Mesenchymal stem cell (in vitro differentiated cells and primary cell): ENCODE results near the gene C12orf43.

ENCODE experiments used
- DNase-seq: peaks from one replicate; pipeline ENCODE4 v3.0.0-alpha.2; 2013
- H2AFZ ChIP-seq: one replicate; pipeline ENCODE4 v1.6.1; 2013; ENCODE audit warnings: low read depth, mild to moderate bottlenecking, control low read depth, inconsistent platforms, low read length, moderate library complexity
- H2AK5ac ChIP-seq: 2 replicates; pipeline ENCODE4 v1.6.1; 2013; ENCODE audit warnings: low read length, moderate library complexity, mild to moderate bottlenecking, inconsistent platforms; ENCODE audit not compliant: severe bottlenecking
- H2BK120ac ChIP-seq: one replicate; pipeline ENCODE4 v1.6.1; 2013; ENCODE audit warnings: low read depth, mild to moderate bottlenecking, inconsistent platforms, low read length, moderate library complexity
- H2BK12ac ChIP-seq, 2 experiments: one replicate each; pipeline ENCODE4 v1.6.1; 2013; ENCODE audit warnings: inconsistent platforms in 2 of 2, low read length in 2 of 2, mild to moderate bottlenecking in 2 of 2, moderate library complexity in 2 of 2, control low read depth in 1 of 2
- H2BK15ac ChIP-seq: one replicate; pipeline ENCODE4 v1.6.1; 2013; ENCODE audit warnings: mild to moderate bottlenecking, low read depth, inconsistent platforms; ENCODE audit not compliant: poor library complexity, severe bottlenecking
- H2BK5ac ChIP-seq: 2 replicates; pipeline ENCODE4 v1.6.1; 2013; ENCODE audit warnings: low read depth, mild to moderate bottlenecking, low read length, control low read depth, inconsistent platforms; ENCODE audit not compliant: poor library complexity, severe bottlenecking
- H3K14ac ChIP-seq, 2 experiments: one replicate each; pipeline ENCODE4 v1.6.1; 2013; ENCODE audit warnings: inconsistent platforms in 2 of 2, low read length in 2 of 2, control low read depth in 1 of 2, mild to moderate bottlenecking in 1 of 2, moderate library complexity in 1 of 2
- H3K18ac ChIP-seq, 2 experiments: one replicate each; pipeline ENCODE4 v1.6.1; 2013; ENCODE audit warnings: inconsistent platforms in 2 of 2, low read length in 2 of 2, control low read depth in 1 of 2, low read depth in 1 of 2, mild to moderate bottlenecking in 1 of 2
- H3K23ac ChIP-seq, 2 experiments: one replicate each; pipeline ENCODE4 v1.6.1; 2013; ENCODE audit warnings: inconsistent platforms in 2 of 2, low read length in 2 of 2, mild to moderate bottlenecking in 2 of 2, moderate library complexity in 2 of 2, control low read depth in 1 of 2
- H3K27ac ChIP-seq: 2 replicates; pipeline ENCODE4 v1.5.1; 2013; ENCODE audit warnings: mild to moderate bottlenecking, moderate library complexity, low read length, control low read depth, inconsistent platforms; ENCODE audit not compliant: poor library complexity, severe bottlenecking
- H3K27me3 ChIP-seq, 2 experiments: 2 replicates each; pipeline versions ENCODE4 v1.6.1 to v1.7.0; 2013; ENCODE audit warnings: low read length in 2 of 2, mild to moderate bottlenecking in 2 of 2, moderate library complexity in 2 of 2, control low read depth in 1 of 2, inconsistent platforms in 1 of 2; ENCODE audit not compliant: control insufficient read depth in 1 of 2, insufficient read depth in 1 of 2
- H3K36me3 ChIP-seq, 2 experiments: 2 replicates each; pipeline versions ENCODE4 v1.6.1 to v1.7.0; 2013; ENCODE audit warnings: low read length in 2 of 2, control low read depth in 1 of 2, inconsistent platforms in 1 of 2, low read depth in 1 of 2, mild to moderate bottlenecking in 1 of 2; ENCODE audit not compliant: insufficient read depth in 2 of 2, control insufficient read depth in 1 of 2
- H3K4ac ChIP-seq, 2 experiments: one replicate each; pipeline ENCODE4 v1.6.1; 2013; ENCODE audit warnings: inconsistent platforms in 2 of 2, low read length in 2 of 2, mild to moderate bottlenecking in 2 of 2, moderate library complexity in 2 of 2, control low read depth in 1 of 2, low read depth in 1 of 2
- H3K4me1 ChIP-seq: 2 replicates; pipeline ENCODE4 v1.6.1; 2013; ENCODE audit warnings: low read depth, low read length, control low read depth; ENCODE audit not compliant: control insufficient read depth, insufficient read depth
- H3K4me2 ChIP-seq: 2 replicates; pipeline ENCODE4 v1.6.1; 2013; ENCODE audit warnings: low read length, mild to moderate bottlenecking, inconsistent platforms; ENCODE audit not compliant: poor library complexity, severe bottlenecking
- H3K4me3 ChIP-seq, 2 experiments: 2 replicates each; pipeline versions ENCODE4 v1.5.1 to v1.7.0; 2013; ENCODE audit warnings: low read length in 2 of 2, mild to moderate bottlenecking in 2 of 2, control low read depth in 1 of 2, low read depth in 1 of 2; ENCODE audit not compliant: insufficient read depth in 1 of 2
- H3K79me1 ChIP-seq: replicated peaks from 2 replicates; pipeline ENCODE4 v1.6.1; 2013; ENCODE audit warnings: mild to moderate bottlenecking, control low read depth, low read length, inconsistent platforms; ENCODE audit not compliant: poor library complexity, severe bottlenecking
- H3K9ac ChIP-seq: 2 replicates; pipeline ENCODE4 v1.7.0; 2013; ENCODE audit warnings: mild to moderate bottlenecking, low read length, moderate library complexity
- H3K9me3 ChIP-seq: 2 replicates; pipeline ENCODE4 v1.7.0; 2013; ENCODE audit warnings: mild to moderate bottlenecking, low read length; ENCODE audit not compliant: control insufficient read depth
- H4K8ac ChIP-seq: one replicate; pipeline ENCODE4 v1.6.1; 2013; ENCODE audit warnings: inconsistent platforms, mild to moderate bottlenecking, low read length, moderate library complexity
- H4K91ac ChIP-seq: one replicate; pipeline ENCODE4 v1.6.1; 2013; ENCODE audit warnings: mild to moderate bottlenecking, low read length, inconsistent platforms
- WGBS: methylation state at CpG from one replicate; pipeline ENCODE4 v1.1.7; 2013; ENCODE audit warnings: mixed read lengths; 5-methylcytosine and 5-hydroxymethylcytosine counted together

Gene C12orf43

GRCh38 chr12:121062391-121063045, 46.2 kb upstream of the C12orf43 start:
- Histone ChIP-seq H3K4me1 (peaks cover 4% of the 10 kb centered on the region), H3K27me3 (peaks cover 3 to 12% of the 10 kb centered on the region in 2 experiments), H4K91ac (no peak overlapping the region), H3K27ac (no peak overlapping the region), H2BK5ac (no peak overlapping the region), H3K36me3 (no peaks in the 10 kb centered on the region), H3K4me2 (no peak overlapping the region), H3K18ac (no peak overlapping the region), H3K9ac (no peak overlapping the region), H2BK12ac (no peak overlapping the region), H3K4me3 (no peak overlapping the region), H3K4ac (no peak overlapping the region), H2BK120ac (no peak overlapping the region), H2AK5ac (no peak overlapping the region), H3K14ac (no peak overlapping the region), H3K79me1 (no peaks in the 10 kb centered on the region), H3K9me3 (no peaks in the 10 kb centered on the region), H3K23ac (no peak overlapping the region), H4K8ac (no peak overlapping the region), H2AFZ (no peak overlapping the region), H2BK15ac (no peak overlapping the region)
- DNase-seq, result no peak
- 85% methylated on average over 11 of the region's 11 CpGs for WGBS

GRCh38 chr12:121061831-121062230, 45.5 kb upstream of the C12orf43 start:
- Histone ChIP-seq H3K27ac (no peak overlapping the region), H3K18ac (no peak overlapping the region), H3K4ac (no peak overlapping the region), H2BK12ac (no peak overlapping the region), H3K4me1 (peaks cover 4% of the 10 kb centered on the region), H2AFZ (no peak overlapping the region), H3K79me1 (no peaks in the 10 kb centered on the region), H3K9ac (no peak overlapping the region), H3K4me3 (no peak overlapping the region), H3K14ac (no peak overlapping the region), H4K8ac (no peak overlapping the region), H4K91ac (no peak overlapping the region), H3K9me3 (no peaks in the 10 kb centered on the region), H3K36me3 (no peaks in the 10 kb centered on the region), H2BK5ac (no peak overlapping the region), H3K4me2 (no peak overlapping the region), H2BK120ac (no peak overlapping the region), H3K23ac (no peak overlapping the region), H2AK5ac (no peak overlapping the region), H3K27me3 (peaks cover 0 to 8% of the 10 kb centered on the region in 2 experiments), H2BK15ac (no peak overlapping the region)
- DNase-seq, result peak; percentile 6
- WGBS, result no CpG with 5 or more reads among the region's 2 CpGs

DNA sequence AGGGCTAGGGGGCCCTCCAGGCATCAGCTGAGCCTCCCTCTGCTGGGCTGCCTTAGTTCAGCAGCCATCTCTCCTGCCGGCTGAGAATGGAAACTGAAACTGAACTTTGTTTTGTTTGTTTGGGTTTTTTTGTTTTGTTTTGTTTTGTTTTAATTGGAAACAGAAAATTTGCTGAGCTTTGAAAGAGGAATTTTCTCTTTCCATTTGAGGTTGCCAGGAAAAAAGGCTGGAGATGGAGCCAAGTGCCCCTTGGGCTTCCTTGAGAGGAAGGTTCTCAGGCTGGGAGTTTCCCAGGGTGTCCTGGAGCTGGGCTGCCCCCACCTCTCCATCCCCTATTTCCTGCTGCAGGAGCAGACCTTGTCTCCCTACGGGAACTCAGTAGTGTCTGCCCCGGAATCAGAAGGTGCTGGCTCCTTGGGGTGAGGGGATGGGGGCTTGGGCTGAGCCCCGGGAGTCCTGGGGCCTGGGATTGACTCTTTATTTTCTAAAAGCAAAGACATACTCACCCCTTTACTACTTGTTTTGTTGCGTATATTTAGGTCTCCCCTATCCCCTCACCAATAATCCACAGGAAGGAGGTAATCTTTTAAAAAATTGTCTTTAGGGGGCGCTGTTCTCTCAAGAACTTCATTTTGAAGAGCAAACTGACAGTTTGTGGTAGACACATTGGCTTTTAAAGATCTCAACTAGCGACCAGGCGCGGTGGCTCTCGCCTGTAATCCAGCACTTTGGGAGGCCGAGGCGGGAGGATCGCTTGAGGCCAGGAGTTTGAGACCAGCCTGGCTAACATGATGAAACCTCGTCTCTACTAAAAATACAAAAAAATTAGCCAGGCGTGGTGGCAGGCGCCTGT, 44.1 kb upstream of the C12orf43 start:
- peak overlapping the region; percentile 62 for H2BK15ac ChIP-seq
- H3K27ac ChIP-seq, result no peak overlapping the region
- no peak overlapping the region for H2BK12ac ChIP-seq
- no peak overlapping the region for H3K14ac ChIP-seq
- H3K36me3 ChIP-seq, result no peaks in the 10 kb centered on the region
- peak overlapping the region in 1 of 2 experiments; percentile 71 for H3K4me3 ChIP-seq
- H3K4ac ChIP-seq, result peak overlapping the region in 1 of 2 experiments; percentile 3
- peak overlapping the region; percentile 94 for H3K9ac ChIP-seq
- H3K18ac ChIP-seq, result peak overlapping the region; percentile 80 to 94
- H2BK120ac ChIP-seq, result no peak overlapping the region
- peak overlapping the region; percentile 97 for H4K8ac ChIP-seq
- H3K4me2 ChIP-seq, result peak overlapping the region; percentile 35
- H3K23ac ChIP-seq, result no peak overlapping the region
- H3K4me1 ChIP-seq, result peaks cover 4% of the 10 kb centered on the region
- no peaks in the 10 kb centered on the region for H3K79me1 ChIP-seq
- peak overlapping the region; percentile 43 for H2AFZ ChIP-seq
- no peaks in the 10 kb centered on the region for H3K9me3 ChIP-seq
- H3K27me3 ChIP-seq, result peaks cover 0 to 8% of the 10 kb centered on the region in 2 experiments
- no peak overlapping the region for H2AK5ac ChIP-seq
- no peak overlapping the region for H2BK5ac ChIP-seq
- peak; percentile 82 for DNase-seq
- peak overlapping the region; percentile 81 for H4K91ac ChIP-seq
- 40% methylated on average over 9 of the region's 16 CpGs for WGBS
